IMR-90 (cell line): Measurements from ENCODE around the gene CETN2. TPM values are rescaled to one million over a fixed set of nuclear protein-coding genes. Genes with fewer than 3 reads are reported as not detected.

Source experiments
- ATAC-seq: fragments of 200-7000 bp; cut with Tn5 transposase; 2 replicates; pipeline ENCODE4 v1.9.1; 2020; ENCODE audit warnings: low read depth, mild to moderate bottlenecking, moderate library complexity
- BruUV-seq: library from RNA; stranded (reverse); fragments of 400-500 nt; replicated peaks from 2 replicates; lab custom pipeline; 2021; lab: Mats Ljungman, UMichigan
- CTCF ChIA-PET: fragments of 300-600 bp; formaldehyde crosslinking; extraction: SDS; loops from one replicate; lab custom pipeline; 2021; ENCODE audit warnings: antibody characterized with exemption; lab: Yijun Ruan, JAX
- POLR2A ChIA-PET: fragments of 300-600 bp; sonication (Branson Sonifier 250); formaldehyde crosslinking; loops from one replicate; lab custom pipeline; 2022; ENCODE audit warnings: antibody characterized with exemption; ENCODE audit not compliant: unreplicated experiment; lab: Charles Lee
- DNase-seq: peaks from one replicate; pipeline ENCODE4 v3.0.0; 2013
- H2AFZ ChIP-seq: replicated peaks from 2 replicates; pipeline ENCODE3; 2013; ENCODE audit warnings: low read length, mild to moderate bottlenecking; ENCODE audit not compliant: poor library complexity
- H2AK5ac ChIP-seq: 2 replicates; pipeline ENCODE4 v1.6.1; 2013; ENCODE audit warnings: low read depth, low read length, inconsistent platforms
- H2AK9ac ChIP-seq: replicated peaks from 2 replicates; pipeline ENCODE3; 2013; ENCODE audit warnings: mild to moderate bottlenecking, low read depth, low read length, moderate library complexity; ENCODE audit not compliant: poor library complexity
- H2BK120ac ChIP-seq: 2 replicates; pipeline ENCODE4 v1.6.1; 2013; ENCODE audit warnings: low read depth, low read length, inconsistent platforms
- H2BK15ac ChIP-seq: 3 replicates; pipeline ENCODE4 v1.6.1; 2013; ENCODE audit warnings: low read depth, low read length, inconsistent platforms
- H2BK20ac ChIP-seq: 2 replicates; pipeline ENCODE4 v1.6.1; 2013; ENCODE audit warnings: low read depth, mild to moderate bottlenecking, inconsistent platforms, low read length, moderate library complexity
- H2BK5ac ChIP-seq: 2 replicates; pipeline ENCODE4 v1.6.1; 2013; ENCODE audit warnings: mild to moderate bottlenecking, low read depth, low read length, inconsistent platforms; ENCODE audit not compliant: poor library complexity, severe bottlenecking
- H3K14ac ChIP-seq: replicated peaks from 2 replicates; pipeline ENCODE4 v1.6.1; 2013; ENCODE audit warnings: low read depth, low read length, inconsistent platforms
- H3K18ac ChIP-seq: 2 replicates; pipeline ENCODE4 v1.6.1; 2013; ENCODE audit warnings: low read depth, low read length, control low read depth
- H3K23ac ChIP-seq: 2 replicates; pipeline ENCODE4 v1.6.1; 2013; ENCODE audit warnings: low read depth, low read length, inconsistent platforms
- H3K27ac ChIP-seq: 2 replicates; pipeline ENCODE4 v1.5.1; 2013; ENCODE audit warnings: mild to moderate bottlenecking, control low read depth, low read length; ENCODE audit not compliant: insufficient read depth
- H3K27me3 ChIP-seq: 2 replicates; pipeline ENCODE4 v1.6.1; 2013; ENCODE audit warnings: low read length; ENCODE audit not compliant: control insufficient read depth, insufficient read depth
- H3K36me3 ChIP-seq: 2 replicates; pipeline ENCODE4 v1.6.1; 2013; ENCODE audit warnings: low read length, mixed read lengths; ENCODE audit not compliant: control insufficient read depth, insufficient read depth
- H3K4ac ChIP-seq: 2 replicates; pipeline ENCODE4 v1.6.1; 2013; ENCODE audit warnings: low read depth, low read length, inconsistent platforms
- H3K4me1 ChIP-seq: 2 replicates; pipeline ENCODE4 v1.6.1; 2013; ENCODE audit warnings: low read length, mixed read lengths; ENCODE audit not compliant: control insufficient read depth, insufficient read depth
- H3K4me2 ChIP-seq: 2 replicates; pipeline ENCODE4 v1.6.1; 2013; ENCODE audit warnings: low read depth, mild to moderate bottlenecking, control low read depth, low read length, moderate library complexity
- H3K4me3 ChIP-seq: 2 replicates; pipeline ENCODE4 v1.5.1; 2013; ENCODE audit warnings: low read depth, mild to moderate bottlenecking, control low read depth, low read length, moderate library complexity; ENCODE audit not compliant: insufficient read depth
- H3K56ac ChIP-seq: 2 replicates; pipeline ENCODE4 v1.6.1; 2013; ENCODE audit warnings: low read length, inconsistent platforms; ENCODE audit not compliant: insufficient read depth; ENCODE audit errors: extremely low read depth
- H3K79me1 ChIP-seq, 2 experiments: 2 replicates each; pipeline ENCODE4 v1.6.1; 2013; ENCODE audit warnings: low read length in 2 of 2, inconsistent platforms in 1 of 2, low read depth in 1 of 2
- H3K9ac ChIP-seq: 2 replicates; pipeline ENCODE4 v1.6.1; 2013; ENCODE audit warnings: low read depth, low read length, control low read depth
- H3K9me1 ChIP-seq: 2 replicates; pipeline ENCODE4 v1.6.1; 2013; ENCODE audit warnings: low read length, inconsistent platforms; ENCODE audit not compliant: insufficient read depth
- H3K9me3 ChIP-seq: 2 replicates; pipeline ENCODE4 v1.6.1; 2013; ENCODE audit warnings: low read length; ENCODE audit not compliant: control insufficient read depth, insufficient read depth
- H4K20me1 ChIP-seq: 2 replicates; pipeline ENCODE4 v1.6.1; 2013; ENCODE audit warnings: low read length, inconsistent platforms; ENCODE audit not compliant: insufficient read depth
- H4K5ac ChIP-seq: 2 replicates; pipeline ENCODE4 v1.6.1; 2013; ENCODE audit warnings: mild to moderate bottlenecking, low read depth, low read length, control low read depth
- H4K8ac ChIP-seq, 2 experiments: 2 replicates each; pipeline ENCODE4 v1.6.1; 2013; ENCODE audit warnings: low read depth in 2 of 2, low read length in 2 of 2, control low read depth in 1 of 2, inconsistent platforms in 1 of 2
- H4K91ac ChIP-seq: 2 replicates; pipeline ENCODE4 v1.6.1; 2013; ENCODE audit warnings: low read depth, low read length, inconsistent platforms; ENCODE audit not compliant: insufficient read depth
- CHD1 ChIP-seq: IDR thresholded peaks from 2 replicates; pipeline ENCODE4 v1.6.1; 2012; ENCODE audit warnings: low read depth, low read length, improper control_type of control experiment
- CTCF ChIP-seq: conservative IDR thresholded peaks from 2 replicates; pipeline ENCODE4 v1.5.1; 2012; ENCODE audit warnings: mild to moderate bottlenecking, low read depth, low read length, improper control_type of control experiment
- ELK1 ChIP-seq: fragments of 150-350 bp; IDR thresholded peaks from 2 replicates; pipeline ENCODE4 v1.6.1; 2016; ENCODE audit warnings: low read depth, mild to moderate bottlenecking, low read length, moderate library complexity, borderline replicate concordance
- FOS ChIP-seq: fragments of 150-350 bp; IDR thresholded peaks from 2 replicates; pipeline ENCODE4 v1.6.1; 2016; ENCODE audit warnings: low read depth, low read length
- MAFK ChIP-seq: IDR thresholded peaks from 2 replicates; pipeline ENCODE4 v1.6.1; 2012; ENCODE audit warnings: low read depth, low read length, improper control_type of control experiment
- MAZ ChIP-seq: IDR thresholded peaks from 2 replicates; pipeline ENCODE4 v1.6.1; 2012; ENCODE audit warnings: low read depth, mild to moderate bottlenecking, low read length, improper control_type of control experiment, moderate library complexity, borderline replicate concordance
- NFE2L2 ChIP-seq: fragments of 150-350 bp; IDR thresholded peaks from 2 replicates; pipeline ENCODE4 v1.6.1; 2016; ENCODE audit warnings: low read depth, mild to moderate bottlenecking, low read length
- POLR2A ChIP-seq: IDR thresholded peaks from 2 replicates; pipeline ENCODE4 v1.6.1; 2012; ENCODE audit warnings: mild to moderate bottlenecking, low read depth, low read length
- RAD21 ChIP-seq: IDR thresholded peaks from 2 replicates; pipeline ENCODE4 v1.6.1; 2012; ENCODE audit warnings: low read length, improper control_type of control experiment
- RCOR1 ChIP-seq: IDR thresholded peaks from 2 replicates; pipeline ENCODE4 v1.6.1; 2012; ENCODE audit warnings: mild to moderate bottlenecking, low read length, improper control_type of control experiment; ENCODE audit not compliant: insufficient replicate concordance
- RFX5 ChIP-seq: IDR thresholded peaks from 2 replicates; pipeline ENCODE4 v1.8.0; 2012; ENCODE audit warnings: low read depth, mild to moderate bottlenecking, low read length, moderate library complexity
- SMC3 ChIP-seq: fragments of 150-350 bp; IDR thresholded peaks from 2 replicates; pipeline ENCODE4 v1.6.1; 2016; ENCODE audit warnings: low read depth, mild to moderate bottlenecking, antibody characterized with exemption, low read length, moderate library complexity
- USF2 ChIP-seq: fragments of 150-350 bp; IDR thresholded peaks from 2 replicates; pipeline ENCODE4 v1.6.1; 2017; ENCODE audit warnings: mild to moderate bottlenecking, antibody characterized with exemption, low read length, low read depth
- WGBS, 2 experiments: methylation state at CpG; one replicate each; pipeline versions ENCODE4 v1.1.5 to v1.1.7; 2013; ENCODE audit warnings: missing lambda C conversion rate in 2 of 2; ENCODE audit not compliant: insufficient read length in 1 of 2; ENCODE audit errors: extremely low coverage in 2 of 2; 5-methylcytosine and 5-hydroxymethylcytosine counted together
- dilution Hi-C: fragments of 300-500 bp; cut with HindIII; formaldehyde crosslinking; loops from one replicate; pipeline ENCODE4 v1.14.3; 2018; ENCODE audit warnings: low sequenced_read_pairs; ENCODE audit not compliant: unreplicated experiment
- in situ Hi-C: fragments of 300-500 bp; cut with MboI; formaldehyde crosslinking; loops from 3 replicates; pipeline ENCODE4 v1.14.3; 2019; ENCODE audit warnings: low sequenced_read_pairs, inconsistent platforms, mixed read lengths
- intact Hi-C: fragments of 100-400 bp; cut with micrococcal nuclease; formaldehyde crosslinking; loops from 2 replicates; pipeline ENCODE4 v1.10.0; 2022
- polyA plus RNA-seq, 3 experiments: library from polyadenylated mRNA; depleted of rRNA; stranded (reverse); fragments of >200 nt; gene quantifications; 2 replicates each; pipeline ENCODE4 v1.2.3, GENCODE V29; 2012; ENCODE audit warnings: low replicate concordance in 1 of 3
- total RNA-seq: library from RNA; depleted of rRNA; stranded (reverse); fragments of >200 nt; gene quantifications from 2 replicates; pipeline ENCODE4 v1.2.3, GENCODE V29; 2012

Gene CETN2
- total and polyA plus RNA-seq, 2 of the 4 experiments (the other 2 are of a cell fraction), result 15.8 to 34.0 TPM

- H3K4me3 ChIP-seq, result no peak overlapping the region
- no peak overlapping the region for H3K18ac ChIP-seq
- no peak overlapping the region for H4K5ac ChIP-seq
- no peaks in the 10 kb centered on the region for H3K9me3 ChIP-seq
- H3K9me1 ChIP-seq, result no peaks in the 10 kb centered on the region
- no peak overlapping the region for H2AK5ac ChIP-seq
- no peak overlapping the region for H2BK5ac ChIP-seq
- no peak for ATAC-seq
- ChIA-PET CTCF (no interaction called here), POLR2A (no interaction called here)
- H3K4me1 ChIP-seq, result no peaks in the 10 kb centered on the region; the same call in 1 of the 2 replicates
- BruUV-seq, result no TSS peak
- no peak overlapping the region for H2AK9ac ChIP-seq
- H3K4ac ChIP-seq, result no peak overlapping the region
- H4K20me1 ChIP-seq, result no peaks in the 10 kb centered on the region
- no peak overlapping the region for H2BK15ac ChIP-seq
- no peak overlapping the region for H2BK20ac ChIP-seq
- dilution Hi-C loops (no loop called here), intact Hi-C loops (no loop called here), in situ Hi-C loops (no loop called here)
- no peak overlapping the region for H3K56ac ChIP-seq
- DNase-seq, result no peak
- H3K36me3 ChIP-seq, result peaks cover 15% of the 10 kb centered on the region
- no peak overlapping the region for H4K91ac ChIP-seq
- H3K27ac ChIP-seq, result no peak overlapping the region
- H3K23ac ChIP-seq, result no peak overlapping the region
- no peaks in the 10 kb centered on the region for H3K27me3 ChIP-seq
- no peak overlapping the region for H3K4me2 ChIP-seq
- no peak overlapping the region for H3K14ac ChIP-seq
- no peaks in the 10 kb centered on the region for H3K79me1 ChIP-seq
- TF ChIP-seq MAFK, result no peak
- TF ChIP-seq RFX5, result no peak
- no peak for TF ChIP-seq ELK1
- TF ChIP-seq CHD1, result no peak
- TF ChIP-seq FOS, result no peak
- no peak for TF ChIP-seq POLR2A
- no peak for TF ChIP-seq RCOR1
- TF ChIP-seq USF2, result no peak
- TF ChIP-seq CTCF, result no peak
- TF ChIP-seq MAZ, result no peak
- TF ChIP-seq SMC3, result no peak
- TF ChIP-seq RAD21, result no peak
- no peak for TF ChIP-seq NFE2L2
- H4K8ac ChIP-seq, result no peak overlapping the region
- no peak overlapping the region for H2AFZ ChIP-seq
- no peak overlapping the region for H3K9ac ChIP-seq
- no peak overlapping the region for H2BK120ac ChIP-seq
- 63% methylated on average over 3 of the region's 5 CpGs; no CpG with 5 or more reads in 1 of the 2 experiments for WGBS, 2 experiments
Observed at GRCh38 chrX:152866386-152866785, 35.8 kb upstream of the CETN2 start.
